A549 treated with AZD9567 at 1 μM for 4 hours (cell line): ENCODE measurements around the gene TGM4. TPM values are rescaled to one million over a fixed set of nuclear protein-coding genes. Genes with fewer than 3 reads are reported as not detected.

ENCODE experiments used
- total RNA-seq: library from RNA; stranded (reverse); fragments of 200-300 nt; extraction: Qiagen RNA extraction; gene quantifications from 5 replicates; pipeline ENCODE4 v1.2.3, GENCODE V29; 2022; ENCODE audit not compliant: insufficient read depth

TGM4 gene
- 0.06 to 0.26 TPM (median 0.08 TPM) in 4 of 5 replicates, not detected in the other for total RNA-seq

DNA sequence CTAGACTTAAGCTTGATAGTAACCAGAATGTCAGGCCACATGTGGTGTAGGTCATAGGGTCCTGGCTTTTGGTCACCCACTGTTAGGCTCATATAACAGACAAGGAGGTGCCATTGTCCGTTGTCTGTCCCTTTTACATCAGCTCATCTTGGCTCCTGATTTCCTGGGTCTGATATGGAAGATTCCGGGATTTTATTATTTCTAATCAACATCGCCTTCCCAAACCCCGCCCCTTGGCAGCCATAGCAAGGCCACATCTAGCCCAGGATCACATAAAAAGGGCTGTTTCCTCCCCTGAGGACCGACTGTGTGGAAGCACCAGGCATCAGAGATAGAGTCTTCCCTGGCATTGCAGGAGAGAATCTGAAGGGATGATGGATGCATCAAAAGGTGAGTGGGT is at the start of gene TGM4:
Gene TGM4 (plus strand): TSS at position 301 of the 400 bp plus-strand sequence. CDS start 71 bp downstream, at position 372.

DNA sequence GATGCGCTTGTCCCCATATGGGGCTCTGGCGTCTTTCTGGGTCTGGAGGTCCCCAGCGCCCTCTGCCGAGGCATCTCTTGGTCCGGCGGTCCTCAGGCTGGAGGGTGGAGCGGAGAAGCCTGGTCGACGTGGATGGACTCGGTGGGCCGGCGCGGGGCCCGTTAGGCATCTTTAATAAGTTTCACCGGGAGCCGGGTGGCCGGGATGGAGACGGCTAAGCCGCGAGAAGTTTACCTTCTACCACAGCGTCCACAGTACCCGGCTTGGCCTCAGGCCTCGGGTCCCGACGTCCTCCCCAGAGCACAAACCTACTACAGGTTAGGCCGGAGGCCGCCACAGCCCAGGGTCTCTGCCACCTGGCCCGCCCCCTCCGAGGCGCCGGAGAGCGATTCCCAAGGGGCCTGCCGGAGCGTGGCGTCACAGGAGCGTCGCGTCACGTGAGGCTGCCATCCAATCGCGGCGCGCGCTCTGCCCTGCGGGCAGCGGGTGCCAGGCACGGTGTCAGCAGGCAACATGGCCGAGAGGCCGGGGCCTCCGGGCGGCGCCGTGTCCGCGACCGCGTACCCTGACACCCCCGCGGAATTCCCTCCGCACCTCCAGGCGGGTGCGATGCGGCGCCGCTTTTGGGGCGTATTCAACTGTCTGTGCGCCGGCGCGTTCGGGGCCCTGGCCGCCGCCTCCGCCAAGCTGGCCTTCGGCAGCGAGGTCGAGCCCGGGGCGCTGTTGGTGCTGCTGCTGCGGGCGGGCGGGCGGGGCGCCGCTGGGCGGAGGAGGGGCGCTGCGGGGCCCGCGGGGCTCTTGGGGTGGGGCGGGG is 12.8 kb upstream of the TGM4 start, which contains the start of gene TMEM42:
Gene TMEM42 (plus strand): TSS at position 501 of the 814 bp plus-strand sequence. CDS start 13 bp downstream, at position 514.

Other genes with a start within 250 kb of the TGM4 start
- gene ZNF197, start 249.6 kb upstream of the TGM4 start, total RNA-seq: 1.3 to 2.0 TPM (median 1.8 TPM) in 5 replicates
- 5.1 to 6.6 TPM (median 5.4 TPM) in 5 replicates for gene ZNF35, start 225.9 kb upstream of the TGM4 start, total RNA-seq
- gene ZNF502, start 161.9 kb upstream of the TGM4 start, total RNA-seq: 1.2 to 1.7 TPM (median 1.5 TPM) in 5 replicates
- gene ZNF501, start 145.0 kb upstream of the TGM4 start, total RNA-seq: 0.02 to 0.08 TPM in 2 of 5 replicates, not detected in the others
- 11.3 to 18.1 TPM (median 16.3 TPM) in 5 replicates for gene KIAA1143, start 113.0 kb upstream of the TGM4 start, total RNA-seq
- 7.7 to 23.4 TPM (median 8.7 TPM) in 5 replicates for gene KIF15, start 112.8 kb upstream of the TGM4 start, total RNA-seq
- 6.3 to 12.6 TPM (median 10.8 TPM) in 5 replicates for gene TMEM42, start 12.7 kb upstream of the TGM4 start, total RNA-seq
- 40.6 to 44.8 TPM (median 43.7 TPM) in 5 replicates for gene ZDHHC3, start 101.6 kb downstream of the TGM4 start, total RNA-seq
- 45.5 to 51.0 TPM (median 46.5 TPM) in 5 replicates for gene EXOSC7, start 101.6 kb downstream of the TGM4 start, total RNA-seq
- 0.26 to 0.29 TPM in 2 of 5 replicates, not detected in the others for gene CLEC3B, start 151.7 kb downstream of the TGM4 start, total RNA-seq